OCI-LY7 (cell line): ENCODE data around the gene KMT5B. TPM values are rescaled to one million over a fixed set of nuclear protein-coding genes. Genes with fewer than 3 reads are reported as not detected.

ENCODE experiments used
- BruUV-seq: library from RNA; stranded (reverse); fragments of 400-500 nt; replicated peaks from 2 replicates; lab custom pipeline; 2021; lab: Mats Ljungman, UMichigan
- CTCF ChIA-PET: fragments of 300-600 bp; sonication (Branson Sonifier 250); formaldehyde crosslinking; loops from one replicate; lab custom pipeline; 2022; ENCODE audit warnings: antibody characterized with exemption; ENCODE audit not compliant: unreplicated experiment; lab: Charles Lee
- POLR2A ChIA-PET: fragments of 300-600 bp; sonication (Branson Sonifier 250); formaldehyde crosslinking; loops from one replicate; lab custom pipeline; 2022; ENCODE audit warnings: antibody characterized with exemption; lab: Charles Lee
- DNase-seq: peaks from one replicate; pipeline ENCODE4 v3.0.0-alpha.2; 2015; ENCODE audit warnings: low spot score
- H2AFZ ChIP-seq: fragments of 200-600 bp; sonication (generic), shearing (Covaris generic); 2 replicates; pipeline ENCODE4 v1.6.1; 2014; ENCODE audit warnings: mild to moderate bottlenecking, antibody characterized with exemption, low read length, moderate library complexity
- H3K27ac ChIP-seq: fragments of 200-600 bp; sonication (generic); 2 replicates; pipeline ENCODE4 v1.5.1; 2014; ENCODE audit warnings: mixed run types, low read depth, mild to moderate bottlenecking, moderate library complexity, low read length, inconsistent platforms; ENCODE audit not compliant: poor library complexity, severe bottlenecking
- H3K36me3 ChIP-seq: fragments of 200-600 bp; sonication (generic); 2 replicates; pipeline ENCODE4 v1.6.1; 2014; ENCODE audit warnings: mild to moderate bottlenecking, antibody characterized with exemption, low read length, moderate library complexity, mixed read lengths; ENCODE audit not compliant: insufficient read depth
- H3K4me1 ChIP-seq: fragments of 200-600 bp; sonication (generic); 2 replicates; pipeline ENCODE4 v1.5.1; 2014; ENCODE audit warnings: mild to moderate bottlenecking, low read length; ENCODE audit not compliant: insufficient read depth, poor library complexity, severe bottlenecking
- H3K4me2 ChIP-seq: fragments of 200-600 bp; sonication (generic); 2 replicates; pipeline ENCODE4 v1.6.1; 2014; ENCODE audit warnings: mild to moderate bottlenecking, low read length
- H3K4me3 ChIP-seq: fragments of 200-600 bp; sonication (generic); 2 replicates; pipeline ENCODE4 v1.5.1; 2014; ENCODE audit warnings: mild to moderate bottlenecking, low read depth, low read length; ENCODE audit not compliant: poor library complexity, severe bottlenecking
- H3K79me2 ChIP-seq: fragments of 200-600 bp; sonication (generic); 2 replicates; pipeline ENCODE4 v1.6.1; 2016; ENCODE audit warnings: low read depth, mild to moderate bottlenecking, low read length, moderate library complexity, mixed read lengths; ENCODE audit not compliant: insufficient read depth
- H3K9me2 ChIP-seq: fragments of 200-600 bp; sonication (generic); 2 replicates; pipeline ENCODE4 v1.6.1; 2016; ENCODE audit warnings: mild to moderate bottlenecking, low read length, mixed read lengths; ENCODE audit not compliant: insufficient read depth
- H3K9me3 ChIP-seq: fragments of 200-600 bp; sonication (generic); 2 replicates; pipeline ENCODE4 v1.6.1; 2014; ENCODE audit warnings: mild to moderate bottlenecking, mixed run types, low read length, mixed read lengths
- H4K20me1 ChIP-seq: fragments of 200-600 bp; sonication (generic); 2 replicates; pipeline ENCODE4 v1.6.1; 2014; ENCODE audit warnings: mild to moderate bottlenecking, antibody characterized with exemption, low read length, moderate library complexity, mixed read lengths; ENCODE audit not compliant: insufficient read depth
- EZH2phosphoT487 ChIP-seq: fragments of 200-600 bp; sonication (generic); IDR thresholded peaks from 2 replicates; pipeline ENCODE4 v1.6.1; 2018; ENCODE audit warnings: low read depth, borderline replicate concordance, mild to moderate bottlenecking, mixed run types, antibody characterized with exemption, low read length, moderate library complexity, mixed read lengths
- intact Hi-C: fragments of 100-400 bp; cut with micrococcal nuclease; formaldehyde crosslinking; loops from one replicate; pipeline ENCODE4 v1.10.0; 2022; ENCODE audit not compliant: unreplicated experiment
- total RNA-seq, 2 experiments: library from RNA; depleted of rRNA in 1 of 2; stranded (reverse); fragments of >200 nt in 1 of 2; shearing (Covaris generic) in 1 of 2; gene quantifications; 2 replicates each; pipeline ENCODE4 v1.2.3, GENCODE V29; 2014 to 2022
- TF ChIP-seq, protein P1 (sequence below): fragments of 200-600 bp; sonication (generic); conservative IDR thresholded peaks from 2 replicates; pipeline ENCODE4 v1.5.1; 2014; ENCODE audit warnings: mild to moderate bottlenecking, antibody characterized with exemption, low read length, moderate library complexity, mixed read lengths

Gene KMT5B
- total RNA-seq, 2 experiments from 2014 or later: 14.3 to 28.8 TPM

DNA sequence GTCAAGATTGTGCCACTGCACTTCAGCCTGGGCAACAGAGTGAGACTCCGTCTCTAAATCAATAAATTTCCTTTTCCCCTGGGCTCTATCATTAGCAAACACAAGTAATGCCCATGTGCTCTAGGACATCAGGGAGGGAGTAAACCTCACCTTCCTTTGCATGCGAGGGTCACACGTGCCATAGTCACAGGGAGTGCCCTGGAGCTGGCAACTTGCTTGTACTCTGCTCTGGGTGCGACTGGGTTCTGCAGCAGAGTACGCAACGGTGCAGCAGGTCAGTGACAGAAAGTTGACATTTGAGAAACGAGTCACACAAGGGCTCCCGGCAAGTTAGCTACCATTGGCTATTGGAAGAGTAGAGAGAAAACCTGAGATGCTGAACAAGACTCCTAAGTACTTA is 59.4 kb downstream of the KMT5B start:
- TF ChIP-seq EZH2phosphoT487: no peak
- TF ChIP-seq, protein P1, sequence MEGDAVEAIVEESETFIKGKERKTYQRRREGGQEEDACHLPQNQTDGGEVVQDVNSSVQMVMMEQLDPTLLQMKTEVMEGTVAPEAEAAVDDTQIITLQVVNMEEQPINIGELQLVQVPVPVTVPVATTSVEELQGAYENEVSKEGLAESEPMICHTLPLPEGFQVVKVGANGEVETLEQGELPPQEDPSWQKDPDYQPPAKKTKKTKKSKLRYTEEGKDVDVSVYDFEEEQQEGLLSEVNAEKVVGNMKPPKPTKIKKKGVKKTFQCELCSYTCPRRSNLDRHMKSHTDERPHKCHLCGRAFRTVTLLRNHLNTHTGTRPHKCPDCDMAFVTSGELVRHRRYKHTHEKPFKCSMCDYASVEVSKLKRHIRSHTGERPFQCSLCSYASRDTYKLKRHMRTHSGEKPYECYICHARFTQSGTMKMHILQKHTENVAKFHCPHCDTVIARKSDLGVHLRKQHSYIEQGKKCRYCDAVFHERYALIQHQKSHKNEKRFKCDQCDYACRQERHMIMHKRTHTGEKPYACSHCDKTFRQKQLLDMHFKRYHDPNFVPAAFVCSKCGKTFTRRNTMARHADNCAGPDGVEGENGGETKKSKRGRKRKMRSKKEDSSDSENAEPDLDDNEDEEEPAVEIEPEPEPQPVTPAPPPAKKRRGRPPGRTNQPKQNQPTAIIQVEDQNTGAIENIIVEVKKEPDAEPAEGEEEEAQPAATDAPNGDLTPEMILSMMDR: no peak
- CTCF ChIA-PET: interaction anchor here (0.6 kb wide), 1 partner anchor 8 kb away, joined by 3 read pairs; no protein-coding TSS in a partner anchor
- no peak overlapping the region for H3K4me3 ChIP-seq
- H3K27ac ChIP-seq: no peak overlapping the region
- H3K4me2 ChIP-seq: no peak overlapping the region
- H3K4me1 ChIP-seq: no peaks in the 10 kb centered on the region
- no peaks in the 10 kb centered on the region for H3K79me2 ChIP-seq
- no peaks in the 10 kb centered on the region for H3K9me2 ChIP-seq
- H3K9me3 ChIP-seq: no peaks in the 10 kb centered on the region
- H2AFZ ChIP-seq: no peak overlapping the region
- POLR2A ChIA-PET: no interaction called here
- H3K36me3 ChIP-seq: no peaks in the 10 kb centered on the region
- intact Hi-C loops: no loop called here
- no peak for DNase-seq
- BruUV-seq: no TSS peak
- H4K20me1 ChIP-seq: no peaks in the 10 kb centered on the region

DNA sequence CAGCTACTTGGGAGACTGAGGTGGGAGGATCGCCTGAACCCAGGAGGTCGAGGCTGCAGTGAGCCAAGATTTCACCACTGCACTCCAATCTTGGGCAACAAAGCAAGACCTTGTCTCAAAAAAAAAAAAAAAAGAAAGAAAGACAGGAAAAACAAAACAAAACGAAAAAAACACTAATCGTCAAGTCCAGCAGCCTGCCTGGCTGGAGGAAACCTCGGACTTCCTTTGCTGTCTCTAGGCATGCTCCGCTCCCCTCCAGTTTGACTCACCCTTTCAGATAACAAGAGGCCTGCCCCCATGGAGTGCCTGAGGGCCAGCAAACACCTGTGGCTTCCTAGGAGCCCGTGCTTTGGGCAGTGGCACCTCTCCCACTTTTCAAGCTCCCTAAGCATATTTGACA is 63.1 kb downstream of the KMT5B start:
- CTCF ChIA-PET: interaction anchor here (0.6 kb wide), 1 partner anchor 14 kb away, joined by 3 read pairs; no protein-coding TSS in a partner anchor
- TF ChIP-seq, protein P1: no peak
- TF ChIP-seq EZH2phosphoT487: no peak

DNA sequence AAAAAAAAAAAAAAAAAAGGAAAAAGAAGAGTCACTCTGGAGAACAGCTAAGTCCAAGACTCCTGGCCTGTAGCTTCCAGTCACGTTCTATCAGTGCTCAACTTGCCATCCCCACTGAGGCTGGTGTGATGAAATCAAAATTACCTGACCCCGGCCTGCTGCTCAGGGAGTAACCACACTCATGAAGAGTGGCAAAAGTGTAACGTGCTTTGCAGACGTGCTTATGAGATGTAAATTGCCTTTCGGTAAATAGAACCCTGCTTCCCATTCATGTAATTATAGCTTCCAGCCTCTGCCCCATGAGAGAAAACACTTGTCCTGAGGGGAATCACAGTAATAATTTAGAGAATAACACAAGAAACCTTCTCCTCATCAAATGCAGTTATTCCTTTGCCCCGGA is 63.7 kb downstream of the KMT5B start:
- no peaks in the 10 kb centered on the region for H4K20me1 ChIP-seq
- H3K27ac ChIP-seq: no peak overlapping the region
- H3K4me1 ChIP-seq: no peaks in the 10 kb centered on the region
- no peak overlapping the region for H3K4me3 ChIP-seq
- TF ChIP-seq EZH2phosphoT487: no peak
- TF ChIP-seq, protein P1: no peak
- no peaks in the 10 kb centered on the region for H3K36me3 ChIP-seq
- CTCF ChIA-PET: no interaction called here
- intact Hi-C loops: no loop called here
- H3K79me2 ChIP-seq: no peaks in the 10 kb centered on the region
- no peak overlapping the region for H2AFZ ChIP-seq
- POLR2A ChIA-PET: interaction anchor here (0.6 to 0.7 kb wide), 2 partner anchors 9 to 547 kb away, joined by 3 read pairs; no protein-coding TSS in a partner anchor
- DNase-seq: no peak
- no peaks in the 10 kb centered on the region for H3K9me2 ChIP-seq
- no peak overlapping the region for H3K4me2 ChIP-seq
- no peaks in the 10 kb centered on the region for H3K9me3 ChIP-seq
- no TSS peak for BruUV-seq

More for the DNA sequence above, 63.1 kb downstream of the KMT5B start:
- intact Hi-C loops: no loop called here
- Histone ChIP-seq H4K20me1 (no peaks in the 10 kb centered on the region), H3K4me1 (no peaks in the 10 kb centered on the region), H3K4me2 (no peak overlapping the region), H3K9me3 (no peaks in the 10 kb centered on the region), H3K9me2 (no peaks in the 10 kb centered on the region), H2AFZ (no peak overlapping the region), H3K27ac (no peak overlapping the region), H3K4me3 (no peak overlapping the region), H3K79me2 (no peaks in the 10 kb centered on the region), H3K36me3 (no peaks in the 10 kb centered on the region)
- BruUV-seq: no TSS peak
- no peak for DNase-seq
- POLR2A ChIA-PET: interaction anchor here (0.5 to 0.7 kb wide), 2 partner anchors 27 to 547 kb away, joined by 3 read pairs; no protein-coding TSS in a partner anchor
